Measurements from ENCODE around the gene MTG2. TPM values are rescaled to one million over a fixed set of nuclear protein-coding genes. Genes with fewer than 3 reads are reported as not detected.

MTG2 gene
- total and polyA plus RNA-seq, 2 of the 13 experiments (the other 11 are each of a cell fraction or from before 2014, with no cell fraction given) = 20.4 to 37.8 TPM

DNA sequence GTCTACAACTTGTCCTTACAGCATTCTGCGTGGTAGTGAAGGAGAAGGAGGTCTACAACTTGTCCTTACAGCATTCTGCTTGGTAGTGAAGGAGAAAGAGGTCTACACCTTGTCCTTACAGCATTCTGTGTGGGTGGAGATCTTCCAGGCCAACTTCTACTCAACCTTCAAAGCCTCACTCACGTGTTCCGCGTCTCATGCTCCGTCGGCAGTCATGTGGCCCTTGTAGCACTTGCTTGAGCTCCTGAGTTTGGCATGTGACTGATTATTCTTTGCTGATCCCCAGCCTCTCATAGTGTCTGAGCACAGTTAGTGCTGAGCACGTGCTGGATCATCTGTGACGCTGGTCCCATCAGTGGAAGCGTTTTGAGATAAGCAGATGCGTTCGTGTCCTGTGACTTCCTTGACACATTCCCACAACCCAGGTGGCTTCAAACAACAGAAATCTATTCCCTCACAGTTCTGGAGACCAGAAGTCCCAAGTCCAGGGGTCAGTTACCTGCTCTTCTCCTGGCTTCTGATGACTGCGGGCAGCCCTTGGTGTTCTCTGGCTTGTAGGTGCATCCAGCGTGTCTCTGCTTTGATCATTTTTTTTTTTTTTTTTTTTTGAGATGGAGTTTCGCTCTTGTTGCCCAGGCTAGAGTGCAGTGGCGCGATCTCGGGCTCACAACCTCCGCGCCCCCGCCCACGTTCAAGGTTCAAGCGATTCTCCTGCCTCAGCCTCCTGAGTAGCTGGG, 36.6 kb upstream of the MTG2 start (continued):
- TF ChIP-seq, protein P1, sequence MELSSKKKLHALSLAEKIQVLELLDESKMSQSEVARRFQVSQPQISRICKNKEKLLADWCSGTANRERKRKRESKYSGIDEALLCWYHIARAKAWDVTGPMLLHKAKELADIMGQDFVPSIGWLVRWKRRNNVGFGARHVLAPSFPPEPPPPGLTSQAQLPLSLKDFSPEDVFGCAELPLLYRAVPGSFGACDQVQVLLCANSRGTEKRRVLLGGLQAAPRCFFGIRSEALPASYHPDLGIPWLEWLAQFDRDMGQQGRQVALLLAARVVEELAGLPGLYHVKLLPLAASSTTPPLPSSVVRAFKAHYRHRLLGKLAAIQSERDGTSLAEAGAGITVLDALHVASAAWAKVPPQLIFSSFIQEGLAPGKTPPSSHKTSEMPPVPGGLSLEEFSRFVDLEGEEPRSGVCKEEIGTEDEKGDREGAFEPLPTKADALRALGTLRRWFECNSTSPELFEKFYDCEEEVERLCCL (CRISPR knock-in tag; IDR thresholded peaks at IDR 0.05; ENCODE audit: borderline replicate concordance) = peak; percentile 87; the same call in 1 of the 2 replicates
- TF ChIP-seq, protein P2, sequence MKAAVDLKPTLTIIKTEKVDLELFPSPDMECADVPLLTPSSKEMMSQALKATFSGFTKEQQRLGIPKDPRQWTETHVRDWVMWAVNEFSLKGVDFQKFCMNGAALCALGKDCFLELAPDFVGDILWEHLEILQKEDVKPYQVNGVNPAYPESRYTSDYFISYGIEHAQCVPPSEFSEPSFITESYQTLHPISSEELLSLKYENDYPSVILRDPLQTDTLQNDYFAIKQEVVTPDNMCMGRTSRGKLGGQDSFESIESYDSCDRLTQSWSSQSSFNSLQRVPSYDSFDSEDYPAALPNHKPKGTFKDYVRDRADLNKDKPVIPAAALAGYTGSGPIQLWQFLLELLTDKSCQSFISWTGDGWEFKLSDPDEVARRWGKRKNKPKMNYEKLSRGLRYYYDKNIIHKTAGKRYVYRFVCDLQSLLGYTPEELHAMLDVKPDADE (CRISPR knock-in tag; IDR thresholded peaks at IDR 0.05) = no peak
- TF ChIP-seq ZSCAN25 (CRISPR knock-in tag; IDR thresholded peaks at IDR 0.05) (no peak), GTF3A (CRISPR knock-in tag; conservative IDR thresholded peaks at IDR 0.05) (no peak), ZFYVE20 (CRISPR knock-in tag; IDR thresholded peaks at IDR 0.05; ENCODE audit: borderline replicate concordance, low read depth) (no peak), HNRNPLL (IDR thresholded peaks at IDR 0.05; ENCODE audit: low read depth, low read length, poor library complexity, severe bottlenecking) (no peak), ZNF563 (CRISPR knock-in tag; IDR thresholded peaks at IDR 0.05) (peak; percentile 62; the same call in 1 of the 2 replicates), SALL1 (CRISPR knock-in tag; IDR thresholded peaks at IDR 0.05) (peak; percentile 75), SP4 (CRISPR knock-in tag; IDR thresholded peaks at IDR 0.05) (no peak), ELF4 (CRISPR knock-in tag; IDR thresholded peaks at IDR 0.05; ENCODE audit: borderline replicate concordance) (no peak), ZNF33A (CRISPR knock-in tag; IDR thresholded peaks at IDR 0.05; ENCODE audit: borderline replicate concordance) (no peak), AGO1 (IDR thresholded peaks at IDR 0.05; ENCODE audit: low read depth, low read length, poor library complexity, severe bottlenecking) (no peak), ZNF615 (CRISPR knock-in tag; IDR thresholded peaks at IDR 0.05; ENCODE audit: borderline replicate concordance) (no peak)
- TF ChIP-seq, protein P3, sequence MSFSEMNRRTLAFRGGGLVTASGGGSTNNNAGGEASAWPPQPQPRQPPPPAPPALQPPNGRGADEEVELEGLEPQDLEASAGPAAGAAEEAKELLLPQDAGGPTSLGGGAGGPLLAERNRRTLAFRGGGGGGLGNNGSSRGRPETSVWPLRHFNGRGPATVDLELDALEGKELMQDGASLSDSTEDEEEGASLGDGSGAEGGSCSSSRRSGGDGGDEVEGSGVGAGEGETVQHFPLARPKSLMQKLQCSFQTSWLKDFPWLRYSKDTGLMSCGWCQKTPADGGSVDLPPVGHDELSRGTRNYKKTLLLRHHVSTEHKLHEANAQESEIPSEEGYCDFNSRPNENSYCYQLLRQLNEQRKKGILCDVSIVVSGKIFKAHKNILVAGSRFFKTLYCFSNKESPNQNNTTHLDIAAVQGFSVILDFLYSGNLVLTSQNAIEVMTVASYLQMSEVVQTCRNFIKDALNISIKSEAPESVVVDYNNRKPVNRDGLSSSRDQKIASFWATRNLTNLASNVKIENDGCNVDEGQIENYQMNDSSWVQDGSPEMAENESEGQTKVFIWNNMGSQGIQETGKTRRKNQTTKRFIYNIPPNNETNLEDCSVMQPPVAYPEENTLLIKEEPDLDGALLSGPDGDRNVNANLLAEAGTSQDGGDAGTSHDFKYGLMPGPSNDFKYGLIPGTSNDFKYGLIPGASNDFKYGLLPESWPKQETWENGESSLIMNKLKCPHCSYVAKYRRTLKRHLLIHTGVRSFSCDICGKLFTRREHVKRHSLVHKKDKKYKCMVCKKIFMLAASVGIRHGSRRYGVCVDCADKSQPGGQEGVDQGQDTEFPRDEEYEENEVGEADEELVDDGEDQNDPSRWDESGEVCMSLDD (CRISPR knock-in tag; IDR thresholded peaks at IDR 0.05; ENCODE audit: borderline replicate concordance) = no peak
- TF ChIP-seq, protein P4, sequence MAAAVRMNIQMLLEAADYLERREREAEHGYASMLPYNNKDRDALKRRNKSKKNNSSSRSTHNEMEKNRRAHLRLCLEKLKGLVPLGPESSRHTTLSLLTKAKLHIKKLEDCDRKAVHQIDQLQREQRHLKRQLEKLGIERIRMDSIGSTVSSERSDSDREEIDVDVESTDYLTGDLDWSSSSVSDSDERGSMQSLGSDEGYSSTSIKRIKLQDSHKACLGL (CRISPR knock-in tag; IDR thresholded peaks at IDR 0.05) = peak; percentile 77
- TF ChIP-seq, protein P5, sequence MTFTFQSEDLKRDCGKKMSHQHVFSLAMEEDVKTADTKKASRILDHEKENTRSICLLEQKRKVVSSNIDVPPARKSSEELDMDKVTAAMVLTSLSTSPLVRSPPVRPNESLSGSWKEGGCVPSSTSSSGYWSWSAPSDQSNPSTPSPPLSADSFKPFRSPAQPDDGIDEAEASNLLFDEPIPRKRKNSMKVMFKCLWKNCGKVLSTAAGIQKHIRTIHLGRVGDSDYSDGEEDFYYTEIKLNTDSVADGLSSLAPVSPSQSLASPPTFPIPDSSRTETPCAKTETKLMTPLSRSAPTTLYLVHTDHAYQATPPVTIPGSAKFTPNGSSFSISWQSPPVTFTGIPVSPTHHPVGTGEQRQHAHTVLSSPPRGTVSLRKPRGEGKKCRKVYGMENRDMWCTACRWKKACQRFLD (CRISPR knock-in tag; IDR thresholded peaks at IDR 0.05; ENCODE audit: borderline replicate concordance) = peak; percentile 58; the same call in 1 of the 2 replicates
- TF ChIP-seq, protein P6, sequence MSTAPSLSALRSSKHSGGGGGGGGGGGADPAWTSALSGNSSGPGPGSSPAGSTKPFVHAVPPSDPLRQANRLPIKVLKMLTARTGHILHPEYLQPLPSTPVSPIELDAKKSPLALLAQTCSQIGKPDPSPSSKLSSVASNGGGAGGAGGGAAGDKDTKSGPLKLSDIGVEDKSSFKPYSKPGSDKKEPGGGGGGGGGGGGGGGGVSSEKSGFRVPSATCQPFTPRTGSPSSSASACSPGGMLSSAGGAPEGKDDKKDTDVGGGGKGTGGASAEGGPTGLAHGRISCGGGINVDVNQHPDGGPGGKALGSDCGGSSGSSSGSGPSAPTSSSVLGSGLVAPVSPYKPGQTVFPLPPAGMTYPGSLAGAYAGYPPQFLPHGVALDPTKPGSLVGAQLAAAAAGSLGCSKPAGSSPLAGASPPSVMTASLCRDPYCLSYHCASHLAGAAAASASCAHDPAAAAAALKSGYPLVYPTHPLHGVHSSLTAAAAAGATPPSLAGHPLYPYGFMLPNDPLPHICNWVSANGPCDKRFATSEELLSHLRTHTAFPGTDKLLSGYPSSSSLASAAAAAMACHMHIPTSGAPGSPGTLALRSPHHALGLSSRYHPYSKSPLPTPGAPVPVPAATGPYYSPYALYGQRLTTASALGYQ (CRISPR knock-in tag; IDR thresholded peaks at IDR 0.05) = no peak
- TF ChIP-seq, protein P7, sequence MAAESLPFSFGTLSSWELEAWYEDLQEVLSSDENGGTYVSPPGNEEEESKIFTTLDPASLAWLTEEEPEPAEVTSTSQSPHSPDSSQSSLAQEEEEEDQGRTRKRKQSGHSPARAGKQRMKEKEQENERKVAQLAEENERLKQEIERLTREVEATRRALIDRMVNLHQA (CRISPR knock-in tag; IDR thresholded peaks at IDR 0.05) = no peak

Data from HepG2 (cell line).